NB4 (cell line): ENCODE results near the gene LRP1B.

Experiments
- CTCF ChIP-seq: IDR thresholded peaks from one replicate; pipeline ENCODE4 v1.5.1; 2012; ENCODE audit warnings: low read depth, low read length
- MAX ChIP-seq: IDR thresholded peaks from 2 replicates; pipeline ENCODE4 v1.6.1; 2011; ENCODE audit warnings: low read depth, low read length
- MYC ChIP-seq: IDR thresholded peaks from 2 replicates; pipeline ENCODE4 v1.6.1; 2011; ENCODE audit warnings: low read depth, low read length
- POLR2A ChIP-seq: IDR thresholded peaks from 2 replicates; pipeline ENCODE4 v1.6.1; 2011; ENCODE audit warnings: mild to moderate bottlenecking; ENCODE audit not compliant: insufficient read length; ENCODE audit errors: extremely low read depth

GRCh38 chr2:141828761-141829160 is 302.1 kb downstream of the LRP1B start:
- TF ChIP-seq CTCF (no peak), MAX (no peak), POLR2A (no peak), MYC (no peak)
